Astrocyte (in vitro differentiated cells and primary cell): ENCODE data around the gene CTBP2.

ENCODE experiments used
- EZH2 ChIP-seq: IDR thresholded peaks from 2 replicates; pipeline ENCODE4 v1.6.1; 2012; ENCODE audit warnings: mild to moderate bottlenecking, low read length, inconsistent platforms; ENCODE audit not compliant: insufficient read depth
- TF ChIP-seq, protein P1 (sequence below): IDR thresholded peaks from 2 replicates; pipeline ENCODE4 v1.5.1; 2011; ENCODE audit warnings: low read depth, mild to moderate bottlenecking, inconsistent platforms, low read length, moderate library complexity; ENCODE audit not compliant: insufficient read depth

DNA sequence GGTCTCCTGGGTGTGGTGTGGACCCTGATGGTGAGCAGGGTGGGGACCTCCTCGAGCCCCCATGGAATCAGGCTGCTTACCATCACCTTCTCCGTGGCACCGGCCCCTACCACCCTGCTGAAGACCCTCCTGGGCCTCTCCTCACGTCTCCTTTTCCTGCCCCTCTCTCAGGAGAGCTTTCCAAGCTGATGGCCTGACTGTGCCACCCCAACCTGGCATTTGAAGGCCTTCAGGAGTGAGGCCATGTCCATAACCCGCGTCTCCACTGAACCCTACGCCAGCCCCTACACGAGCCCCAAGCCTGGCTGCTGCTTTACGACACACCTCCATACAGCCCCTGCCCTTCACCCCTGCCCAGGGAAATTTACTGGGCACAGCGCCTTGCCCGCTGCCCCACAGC, 163.1 kb downstream of the CTBP2 start:
- TF ChIP-seq, protein P1, sequence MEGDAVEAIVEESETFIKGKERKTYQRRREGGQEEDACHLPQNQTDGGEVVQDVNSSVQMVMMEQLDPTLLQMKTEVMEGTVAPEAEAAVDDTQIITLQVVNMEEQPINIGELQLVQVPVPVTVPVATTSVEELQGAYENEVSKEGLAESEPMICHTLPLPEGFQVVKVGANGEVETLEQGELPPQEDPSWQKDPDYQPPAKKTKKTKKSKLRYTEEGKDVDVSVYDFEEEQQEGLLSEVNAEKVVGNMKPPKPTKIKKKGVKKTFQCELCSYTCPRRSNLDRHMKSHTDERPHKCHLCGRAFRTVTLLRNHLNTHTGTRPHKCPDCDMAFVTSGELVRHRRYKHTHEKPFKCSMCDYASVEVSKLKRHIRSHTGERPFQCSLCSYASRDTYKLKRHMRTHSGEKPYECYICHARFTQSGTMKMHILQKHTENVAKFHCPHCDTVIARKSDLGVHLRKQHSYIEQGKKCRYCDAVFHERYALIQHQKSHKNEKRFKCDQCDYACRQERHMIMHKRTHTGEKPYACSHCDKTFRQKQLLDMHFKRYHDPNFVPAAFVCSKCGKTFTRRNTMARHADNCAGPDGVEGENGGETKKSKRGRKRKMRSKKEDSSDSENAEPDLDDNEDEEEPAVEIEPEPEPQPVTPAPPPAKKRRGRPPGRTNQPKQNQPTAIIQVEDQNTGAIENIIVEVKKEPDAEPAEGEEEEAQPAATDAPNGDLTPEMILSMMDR: no peak
- TF ChIP-seq EZH2: no peak
